Fibroblast of lung (primary cell): Measurements from ENCODE around the gene ACAA1. TPM values are rescaled to one million over a fixed set of nuclear protein-coding genes. Genes with fewer than 3 reads are reported as not detected.

Source experiments
- DNase-seq, 2 donors: peaks; one replicate each; pipeline versions ENCODE4 v3.0.0 to v3.0.0-alpha.2; 2010; ENCODE audit warnings: low read depth in 2 of 2
- H2AFZ ChIP-seq: 2 replicates; pipeline ENCODE4 v1.5.1; 2012; ENCODE audit warnings: low read length, control low read depth, inconsistent platforms
- H3K27ac ChIP-seq: 2 replicates; pipeline ENCODE4 v1.5.1; 2011; ENCODE audit warnings: low read length, control low read depth; ENCODE audit not compliant: insufficient read depth
- H3K27me3 ChIP-seq: 2 replicates; pipeline ENCODE4 v1.5.1; 2011; ENCODE audit warnings: mild to moderate bottlenecking, low read length; ENCODE audit not compliant: control insufficient read depth, insufficient read depth
- H3K36me3 ChIP-seq: 2 replicates; pipeline ENCODE4 v1.5.1; 2011; ENCODE audit warnings: low read length; ENCODE audit not compliant: control insufficient read depth, insufficient read depth
- H3K4me1 ChIP-seq: 2 replicates; pipeline ENCODE4 v1.5.1; 2011; ENCODE audit warnings: low read length; ENCODE audit not compliant: control insufficient read depth, insufficient read depth; ENCODE audit errors: extremely low read depth
- H3K4me2 ChIP-seq: 2 replicates; pipeline ENCODE4 v1.5.1; 2011; ENCODE audit warnings: low read length, control low read depth; ENCODE audit not compliant: insufficient read depth; ENCODE audit errors: extremely low read depth
- H3K4me3 ChIP-seq, 4 experiments: fragments of 200-600 bp in 1 of 4; sonication (generic) in 1 of 4; replicated peaks in 1 of 4; 2 replicates each; pipeline ENCODE4 v1.5.1; 2011 to 2016; ENCODE audit warnings: low read length in 4 of 4, low read depth in 3 of 4, mild to moderate bottlenecking in 3 of 4, control low read depth in 2 of 4, inconsistent platforms in 1 of 4, mixed read lengths in 1 of 4; ENCODE audit not compliant: insufficient read depth in 1 of 4; ENCODE audit errors: control extremely low read depth in 1 of 4
- H3K79me2 ChIP-seq: 2 replicates; pipeline ENCODE4 v1.5.1; 2012; ENCODE audit warnings: mild to moderate bottlenecking, low read length, inconsistent platforms; ENCODE audit not compliant: control insufficient read depth, insufficient read depth
- H3K9ac ChIP-seq: 2 replicates; pipeline ENCODE4 v1.5.1; 2011; ENCODE audit warnings: mild to moderate bottlenecking, low read length, control low read depth; ENCODE audit not compliant: insufficient read depth
- H3K9me3 ChIP-seq: 2 replicates; pipeline ENCODE4 v1.5.1; 2012; ENCODE audit warnings: low read depth, low read length; ENCODE audit not compliant: control insufficient read depth, insufficient read depth
- H4K20me1 ChIP-seq: 2 replicates; pipeline ENCODE4 v1.5.1; 2011; ENCODE audit warnings: low read length; ENCODE audit not compliant: control insufficient read depth, insufficient read depth; ENCODE audit errors: extremely low read depth
- CTCF ChIP-seq, 2 donors: IDR thresholded peaks in 1 of 2; conservative IDR thresholded peaks in 1 of 2; 1 replicate in 1 of 2; 2 replicates in 1 of 2; pipeline ENCODE4 v1.5.1; 2011 to 2012; ENCODE audit warnings: low read length in 2 of 2, control low read depth in 1 of 2, inconsistent platforms in 1 of 2, low read depth in 1 of 2, mild to moderate bottlenecking in 1 of 2
- EZH2 ChIP-seq: IDR thresholded peaks from 2 replicates; pipeline ENCODE4 v1.5.1; 2012; ENCODE audit warnings: low read length, control low read depth, mild to moderate bottlenecking; ENCODE audit errors: missing control alignments
- polyA minus RNA-seq: library from RNA; depleted of rRNA, polyadenylated mRNA; stranded (reverse); fragments of >200 nt; gene quantifications from 2 replicates; pipeline ENCODE4 v1.2.3, GENCODE V29; 2011; ENCODE audit warnings: low replicate concordance
- polyA plus RNA-seq, 2 donors: library from polyadenylated mRNA; depleted of rRNA in 1 of 2; stranded (reverse) in 1 of 2; unstranded in 1 of 2; fragments of >200 nt; gene quantifications; 2 replicates each; pipeline ENCODE4 v1.2.1, GENCODE V29; 2011 to 2012; ENCODE audit warnings: missing spikeins in 1 of 2
- total RNA-seq: library from RNA; depleted of rRNA; stranded (reverse); fragments of >200 nt; gene quantifications from 2 replicates; pipeline ENCODE4 v1.2.1, GENCODE V29; 2014

ACAA1 gene
- total RNA-seq (26.5 and 41.0 TPM in 2 replicates), polyA plus RNA-seq (39.0 and 40.6 TPM in 2 replicates), polyA minus RNA-seq (41.0 and 57.1 TPM in 2 replicates)
- polyA plus RNA-seq (2012): 42.3 and 43.0 TPM in 2 replicates

DNA sequence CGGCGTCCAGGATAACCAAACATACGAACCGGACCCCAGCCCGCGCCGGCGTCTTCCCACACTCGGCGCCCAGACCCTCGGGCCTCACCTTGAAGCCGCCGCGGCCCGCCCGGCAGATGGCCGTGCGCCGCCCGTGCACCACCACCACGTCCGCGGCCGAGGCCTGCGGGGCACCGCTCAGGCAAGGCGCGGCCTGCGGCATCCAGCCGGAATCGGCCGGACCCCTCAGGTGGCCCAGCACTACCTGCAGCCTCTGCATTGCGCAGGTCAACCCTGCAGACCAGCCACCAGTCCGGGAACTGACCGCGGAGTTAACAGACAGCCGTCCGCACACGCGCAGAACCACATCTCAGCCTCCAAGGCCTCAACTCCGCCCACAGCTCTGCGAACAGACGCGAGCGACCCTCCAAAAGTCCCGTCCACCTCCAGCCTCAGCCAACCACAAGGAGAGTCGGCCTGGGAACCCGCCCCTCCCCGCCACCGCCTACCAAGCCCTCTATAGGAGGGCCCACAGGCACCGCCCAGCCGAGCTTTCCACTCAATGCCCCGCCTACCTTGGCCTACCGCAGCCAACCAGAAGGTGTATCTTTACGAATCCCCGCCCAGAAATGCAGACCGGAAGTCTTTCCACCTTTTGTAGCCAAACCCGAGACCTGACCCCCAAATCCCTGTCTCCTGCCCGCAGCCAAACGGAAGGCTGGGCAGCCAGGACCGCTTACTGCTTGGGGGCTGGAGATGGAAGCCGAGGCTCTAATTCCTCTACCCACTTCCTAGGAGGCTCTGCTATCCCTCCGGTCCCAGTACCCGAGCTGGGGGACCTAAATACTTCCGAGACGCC, at the start of gene ACAA1:
TSS of gene ACAA1 (minus strand) at position 351 of the 838 bp plus-strand sequence. CDS start at position 259, 92 bp downstream.
- Histone ChIP-seq H3K4me3 (peak within 1 kb of the TSS; percentile 77 to 87 (median 80)), H3K36me3 (peaks cover 7% of the 10 kb centered on the region), H3K4me2 (peak within 1 kb of the TSS; percentile 94), H3K9ac (peak within 1 kb of the TSS; percentile 84), H2AFZ (peak within 1 kb of the TSS; percentile 94), H4K20me1 (no peaks in the 10 kb centered on the region), H3K4me1 (peaks cover 12% of the 10 kb centered on the region), H3K9me3 (no peaks in the 10 kb centered on the region), H3K27ac (peak within 1 kb of the TSS; percentile 75), H3K27me3 (no peaks in the 10 kb centered on the region), H3K79me2 (peaks cover 18% of the 10 kb centered on the region)
- TF ChIP-seq CTCF (conservative IDR thresholded peaks at IDR 0.05 in 1 of 2, IDR thresholded peaks at IDR 0.05 in 1 of 2; ENCODE audit: low read depth in 1 of 2, low read length in 2 of 2) (peak in 1 of 2 donors; percentile 4), EZH2 (no peak)
- DNase-seq: peak; percentile 98 to 99

GRCh38 chr3:38177181-38177580, 40.3 kb upstream of the ACAA1 start:
- no peak overlapping the region for H3K4me3 ChIP-seq

More at GRCh38 chr3:38177181-38177580, 40.3 kb upstream of the ACAA1 start:
- DNase-seq: peak in 1 of 2 donors; percentile 48
- Histone ChIP-seq H3K36me3 (no peaks in the 10 kb centered on the region), H3K9me3 (no peaks in the 10 kb centered on the region), H3K4me1 (peaks cover 3% of the 10 kb centered on the region), H3K4me2 (no peak overlapping the region), H3K79me2 (peaks cover 94% of the 10 kb centered on the region), H3K27me3 (no peaks in the 10 kb centered on the region), H3K9ac (no peak overlapping the region), H4K20me1 (peaks cover 2% of the 10 kb centered on the region), H3K27ac (no peak overlapping the region), H2AFZ (no peak overlapping the region)
- no peak for TF ChIP-seq EZH2
- TF ChIP-seq CTCF (conservative IDR thresholded peaks at IDR 0.05 in 1 of 2, IDR thresholded peaks at IDR 0.05 in 1 of 2; ENCODE audit: low read depth in 1 of 2, low read length in 2 of 2): no peak
